ENCODE measurements around the gene DUSP28.

DUSP28 gene

GRCh38 chr2:240513549-240514287, 46.4 kb upstream of the DUSP28 start:
- CTCF ChIA-PET: interaction anchor here (0.6 to 1.2 kb wide), 9 partner anchors 35 to 443 kb away, joined by 3 to 7 read pairs (median 3); no protein-coding TSS in a partner anchor
- POLR2A ChIA-PET (ENCODE audit: low non-redundant PET): interaction anchor here (1.2 kb wide), 1 partner anchor 72 kb away, joined by 3 read pairs; no protein-coding TSS in a partner anchor
- TF ChIP-seq CTCF (conservative IDR thresholded peaks at IDR 0.05; ENCODE audit: low read depth): peak; percentile 77
- DNase-seq (ENCODE audit: low spot score): peak; percentile 81
- no peak overlapping the region for H3K27ac ChIP-seq

- no peak overlapping the region for H3K27ac ChIP-seq
- POLR2A ChIA-PET (ENCODE audit: low non-redundant PET): interaction anchor here (1.2 kb wide), 1 partner anchor 71 kb away, joined by 3 read pairs; no protein-coding TSS in a partner anchor
- no peak for DNase-seq (ENCODE audit: low spot score)
- CTCF ChIA-PET: interaction anchor here (0.7 to 1.2 kb wide), 4 partner anchors 52 to 73 kb away, joined by 3 to 4 read pairs (median 4); no protein-coding TSS in a partner anchor
- TF ChIP-seq CTCF (conservative IDR thresholded peaks at IDR 0.05; ENCODE audit: low read depth): no peak
These were observed 45.5 kb upstream of the DUSP28 start for GRCh38 chr2:240514631-240515030.

GRCh38 chr2:240517342-240517741, 42.8 kb upstream of the DUSP28 start:
- no peak for DNase-seq (ENCODE audit: low spot score)
- H3K27ac ChIP-seq: no peak overlapping the region
- TF ChIP-seq CTCF (conservative IDR thresholded peaks at IDR 0.05; ENCODE audit: low read depth): no peak
- ChIA-PET POLR2A (ENCODE audit: low non-redundant PET) (no interaction called here), CTCF (no interaction called here)

GRCh38 chr2:240518981-240519380, 41.2 kb upstream of the DUSP28 start:
- POLR2A ChIA-PET (ENCODE audit: low non-redundant PET): no interaction called here

GRCh38 chr2:240519396-240520129, 40.6 kb upstream of the DUSP28 start:
- ChIA-PET CTCF (interaction anchor here (0.6 to 0.9 kb wide), 3 partner anchors 64 to 427 kb away, joined by 4 to 7 read pairs (median 4); no protein-coding TSS in a partner anchor), POLR2A (ENCODE audit: low non-redundant PET) (no interaction called here)
- DNase-seq (ENCODE audit: low spot score): no peak
- H3K27ac ChIP-seq: no peak overlapping the region
- TF ChIP-seq CTCF (conservative IDR thresholded peaks at IDR 0.05; ENCODE audit: low read depth): no peak

More at GRCh38 chr2:240518981-240519380, 41.2 kb upstream of the DUSP28 start:
- H3K27ac ChIP-seq: no peak overlapping the region
- CTCF ChIA-PET: no interaction called here
- TF ChIP-seq CTCF (conservative IDR thresholded peaks at IDR 0.05; ENCODE audit: low read depth): no peak
- DNase-seq (ENCODE audit: low spot score): no peak

GRCh38 chr2:240520130-240520973, 39.8 kb upstream of the DUSP28 start:
- ChIA-PET POLR2A (ENCODE audit: low non-redundant PET) (no interaction called here), CTCF (interaction anchor here (0.6 to 0.9 kb wide), 3 partner anchors 65 to 426 kb away, joined by 4 to 7 read pairs (median 4); no protein-coding TSS in a partner anchor)
- no peak overlapping the region for H3K27ac ChIP-seq
- no peak for DNase-seq (ENCODE audit: low spot score)
- no peak for TF ChIP-seq CTCF (conservative IDR thresholded peaks at IDR 0.05; ENCODE audit: low read depth)
